ENCODE results near the gene UTP14A.

DNA sequence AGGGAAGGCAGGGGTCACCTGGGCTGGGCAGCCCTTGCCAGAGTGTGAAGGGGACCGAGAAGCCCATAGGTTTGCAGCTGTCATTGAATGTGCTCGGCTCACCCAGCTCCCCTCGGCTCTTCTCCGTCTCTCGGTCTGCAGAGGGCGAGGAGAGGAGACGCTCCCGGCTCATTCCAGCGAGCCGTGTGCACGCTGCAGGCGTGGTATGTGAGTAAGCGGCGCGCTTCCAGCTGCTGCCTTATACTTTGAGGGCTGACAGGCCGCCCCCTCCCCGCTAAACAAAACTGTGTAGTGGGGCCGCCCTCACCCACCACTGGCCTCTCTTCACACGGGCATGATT, 53.5 kb downstream of the UTP14A start:
- no peak for TF ChIP-seq EP300 (IDR thresholded peaks at IDR 0.05; ENCODE audit: low read depth in 2 of 2, low read length in 2 of 2)
- TF ChIP-seq EP300 (CRISPR knock-in tag; IDR thresholded peaks at IDR 0.05; ENCODE audit: borderline replicate concordance): no peak
- TF ChIP-seq NFE2L2 (IDR thresholded peaks at IDR 0.05; ENCODE audit: low read length): no peak
- no peak for TF ChIP-seq ZNF557 (CRISPR knock-in tag; IDR thresholded peaks at IDR 0.05)

Data from HepG2 (cell line).